Smooth muscle cell (in vitro differentiated cells): ENCODE results near the gene CMTR1. TPM values are rescaled to one million over a fixed set of nuclear protein-coding genes. Genes with fewer than 3 reads are reported as not detected.
A peak's percentile ranks its signal among the peaks of the same experiment; 100 is the strongest.

Experiments used
- DNase-seq: peaks from one replicate; lab custom pipeline; 2025; ENCODE audit not compliant: unreplicated experiment; lab: John Stamatoyannopoulos, UW
- H2AFZ ChIP-seq: fragments of 200-600 bp; sonication (generic); 2 replicates; pipeline ENCODE4 v1.6.0; 2016; ENCODE audit warnings: antibody characterized with exemption, low read depth, mild to moderate bottlenecking
- H3F3A ChIP-seq: fragments of 200-600 bp; sonication (generic); 2 replicates; pipeline ENCODE4 v1.6.0; 2017; ENCODE audit warnings: antibody characterized with exemption, low read depth
- H3K27ac ChIP-seq: fragments of 200-600 bp; sonication (generic); 2 replicates; pipeline ENCODE4 v1.5.1; 2016; ENCODE audit warnings: low read depth, mild to moderate bottlenecking
- H3K27me3 ChIP-seq: fragments of 200-600 bp; sonication (generic); 2 replicates; pipeline ENCODE4 v1.6.1; 2016; ENCODE audit warnings: low read depth, mild to moderate bottlenecking
- H3K36me3 ChIP-seq: fragments of 200-600 bp; sonication (generic); 2 replicates; pipeline ENCODE4 v1.5.1; 2016; ENCODE audit warnings: low read depth
- H3K4me1 ChIP-seq: fragments of 200-600 bp; sonication (generic); 2 replicates; pipeline ENCODE4 v1.5.1; 2016; ENCODE audit warnings: low read depth
- H3K4me2 ChIP-seq: fragments of 200-600 bp; sonication (generic); 2 replicates; pipeline ENCODE4 v1.6.0; 2016; ENCODE audit warnings: mild to moderate bottlenecking
- H3K4me3 ChIP-seq: fragments of 200-600 bp; sonication (generic); 2 replicates; pipeline ENCODE4 v1.5.1; 2016; ENCODE audit warnings: mild to moderate bottlenecking
- H3K79me2 ChIP-seq: fragments of 200-600 bp; sonication (generic); 2 replicates; pipeline ENCODE4 v1.6.0; 2016; ENCODE audit warnings: low read depth, mild to moderate bottlenecking
- H3K9ac ChIP-seq: fragments of 200-600 bp; sonication (generic); 2 replicates; pipeline ENCODE4 v1.6.0; 2016; ENCODE audit warnings: low read depth
- H3K9me3 ChIP-seq: fragments of 200-600 bp; sonication (generic); replicated peaks from 2 replicates; pipeline ENCODE4 v1.5.1; 2016; ENCODE audit warnings: low read depth
- H4K20me1 ChIP-seq: fragments of 200-600 bp; sonication (generic); 2 replicates; pipeline ENCODE4 v1.6.0; 2016; ENCODE audit warnings: low read depth
- WGBS: methylation state at CpG from one replicate; pipeline ENCODE4 v1.1.7; 2016; ENCODE audit warnings: low lambda C conversion rate; 5-methylcytosine and 5-hydroxymethylcytosine counted together
- polyA plus RNA-seq: library from polyadenylated mRNA; unstranded; fragments of >200 nt; fragmentation: Nextera tagmentation; extraction: Ambion mirVana; gene quantifications from 2 replicates; pipeline ENCODE4 v1.2.1, GENCODE V29; 2016
- total RNA-seq: library from RNA; depleted of rRNA; stranded (reverse); fragments of >200 nt; gene quantifications from 2 replicates; pipeline ENCODE4 v1.2.3, GENCODE V29; 2014
- TF ChIP-seq, protein P1 (sequence below): fragments of 200-600 bp; sonication (generic); IDR thresholded peaks from 2 replicates; pipeline ENCODE4 v1.5.1; 2017; ENCODE audit warnings: borderline replicate concordance, mild to moderate bottlenecking, antibody characterized with exemption; ENCODE audit not compliant: insufficient read depth, poor library complexity, severe bottlenecking

The CMTR1 gene
- total and polyA plus RNA-seq, 2 experiments from 2014 or later = 19.3 to 20.0 TPM

DNA sequence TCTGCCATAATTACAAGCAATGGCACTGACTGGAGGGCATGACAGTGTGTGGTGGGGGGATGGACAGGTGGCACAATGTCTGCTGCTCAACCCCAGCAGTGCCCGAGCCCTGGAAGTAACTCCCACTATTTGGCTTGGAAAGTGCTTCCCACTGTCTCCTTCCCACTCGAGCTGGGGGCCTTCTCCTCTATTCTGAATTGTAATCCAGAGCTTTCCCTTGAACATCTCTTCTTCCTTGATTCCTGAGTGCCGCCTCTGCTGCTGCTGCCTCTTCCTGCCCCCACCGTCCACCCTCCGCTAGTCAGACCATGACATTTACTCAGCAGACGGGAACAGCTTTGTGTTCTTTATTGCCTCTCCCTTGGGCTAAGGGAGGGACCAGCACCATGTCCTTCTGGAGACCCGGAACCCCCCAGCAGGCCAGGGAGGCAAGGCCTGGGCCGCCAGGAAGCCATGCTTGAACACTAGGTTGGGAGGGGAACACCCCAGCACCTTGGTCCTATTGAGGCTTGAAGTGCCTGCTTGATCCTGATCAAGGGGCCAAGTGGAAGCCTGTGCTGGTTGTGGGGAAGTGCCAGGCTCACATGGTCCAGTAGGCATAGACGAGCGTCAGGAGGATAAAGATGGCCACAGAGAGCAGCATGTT, 49.7 kb downstream of the CMTR1 start:
- Histone ChIP-seq H3K27me3 (no peaks in the 10 kb centered on the region), H3K27ac (no peak overlapping the region), H3F3A (no peaks in the 10 kb centered on the region), H3K4me1 (peaks cover 12% of the 10 kb centered on the region), H3K4me2 (no peak overlapping the region), H2AFZ (no peak overlapping the region), H3K9ac (no peak overlapping the region), H3K79me2 (no peaks in the 10 kb centered on the region), H3K9me3 (no peaks in the 10 kb centered on the region), H3K36me3 (no peaks in the 10 kb centered on the region), H4K20me1 (peaks cover 28% of the 10 kb centered on the region), H3K4me3 (no peak overlapping the region)
- WGBS = 94% methylated on average over 10 of the region's 10 CpGs
- no peak for DNase-seq
- TF ChIP-seq, protein P1, sequence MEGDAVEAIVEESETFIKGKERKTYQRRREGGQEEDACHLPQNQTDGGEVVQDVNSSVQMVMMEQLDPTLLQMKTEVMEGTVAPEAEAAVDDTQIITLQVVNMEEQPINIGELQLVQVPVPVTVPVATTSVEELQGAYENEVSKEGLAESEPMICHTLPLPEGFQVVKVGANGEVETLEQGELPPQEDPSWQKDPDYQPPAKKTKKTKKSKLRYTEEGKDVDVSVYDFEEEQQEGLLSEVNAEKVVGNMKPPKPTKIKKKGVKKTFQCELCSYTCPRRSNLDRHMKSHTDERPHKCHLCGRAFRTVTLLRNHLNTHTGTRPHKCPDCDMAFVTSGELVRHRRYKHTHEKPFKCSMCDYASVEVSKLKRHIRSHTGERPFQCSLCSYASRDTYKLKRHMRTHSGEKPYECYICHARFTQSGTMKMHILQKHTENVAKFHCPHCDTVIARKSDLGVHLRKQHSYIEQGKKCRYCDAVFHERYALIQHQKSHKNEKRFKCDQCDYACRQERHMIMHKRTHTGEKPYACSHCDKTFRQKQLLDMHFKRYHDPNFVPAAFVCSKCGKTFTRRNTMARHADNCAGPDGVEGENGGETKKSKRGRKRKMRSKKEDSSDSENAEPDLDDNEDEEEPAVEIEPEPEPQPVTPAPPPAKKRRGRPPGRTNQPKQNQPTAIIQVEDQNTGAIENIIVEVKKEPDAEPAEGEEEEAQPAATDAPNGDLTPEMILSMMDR = no peak

DNA sequence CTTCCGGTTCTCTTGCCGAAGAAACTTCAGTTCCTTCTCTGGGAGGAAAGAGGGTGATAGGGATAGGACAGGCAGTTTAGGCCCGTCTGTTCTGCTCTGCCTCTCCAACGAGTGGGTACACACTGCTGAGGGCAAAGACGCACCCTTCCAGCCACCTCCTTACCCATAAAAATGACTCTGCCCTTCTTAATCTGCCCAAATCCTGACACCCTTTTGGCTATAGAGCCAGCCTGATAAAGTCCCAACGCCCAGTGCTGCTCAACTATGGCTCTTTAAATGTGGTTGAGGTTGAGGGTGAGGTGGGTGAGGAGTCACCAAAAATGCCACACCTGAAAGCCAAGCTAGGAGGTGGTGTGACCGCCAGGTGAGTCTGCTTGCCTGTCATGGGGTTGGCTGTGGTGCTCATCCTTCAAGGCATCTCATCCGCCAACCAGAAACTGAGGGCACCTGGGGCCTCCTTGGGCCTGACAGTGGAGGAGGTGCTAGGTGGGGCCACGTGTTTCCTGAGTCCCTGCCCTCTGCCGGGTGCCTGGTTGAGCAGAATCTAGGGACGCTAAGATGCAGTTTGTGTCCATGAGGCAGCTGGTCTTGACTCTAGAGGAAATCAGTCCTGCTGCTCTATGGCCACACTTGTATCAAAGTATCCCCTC, 50.4 kb downstream of the CMTR1 start:
- Histone ChIP-seq H3K27me3 (no peaks in the 10 kb centered on the region), H3K27ac (no peak overlapping the region), H3K79me2 (no peaks in the 10 kb centered on the region), H3K9ac (no peak overlapping the region), H4K20me1 (peaks cover 34% of the 10 kb centered on the region), H3K4me3 (no peak overlapping the region), H3K36me3 (no peaks in the 10 kb centered on the region), H3K4me1 (peaks cover 12% of the 10 kb centered on the region), H3K4me2 (no peak overlapping the region), H3K9me3 (no peaks in the 10 kb centered on the region), H3F3A (no peaks in the 10 kb centered on the region), H2AFZ (no peak overlapping the region)
- no peak for DNase-seq
- TF ChIP-seq, protein P1 = no peak
- 93% methylated on average over 11 of the region's 11 CpGs for WGBS

DNA sequence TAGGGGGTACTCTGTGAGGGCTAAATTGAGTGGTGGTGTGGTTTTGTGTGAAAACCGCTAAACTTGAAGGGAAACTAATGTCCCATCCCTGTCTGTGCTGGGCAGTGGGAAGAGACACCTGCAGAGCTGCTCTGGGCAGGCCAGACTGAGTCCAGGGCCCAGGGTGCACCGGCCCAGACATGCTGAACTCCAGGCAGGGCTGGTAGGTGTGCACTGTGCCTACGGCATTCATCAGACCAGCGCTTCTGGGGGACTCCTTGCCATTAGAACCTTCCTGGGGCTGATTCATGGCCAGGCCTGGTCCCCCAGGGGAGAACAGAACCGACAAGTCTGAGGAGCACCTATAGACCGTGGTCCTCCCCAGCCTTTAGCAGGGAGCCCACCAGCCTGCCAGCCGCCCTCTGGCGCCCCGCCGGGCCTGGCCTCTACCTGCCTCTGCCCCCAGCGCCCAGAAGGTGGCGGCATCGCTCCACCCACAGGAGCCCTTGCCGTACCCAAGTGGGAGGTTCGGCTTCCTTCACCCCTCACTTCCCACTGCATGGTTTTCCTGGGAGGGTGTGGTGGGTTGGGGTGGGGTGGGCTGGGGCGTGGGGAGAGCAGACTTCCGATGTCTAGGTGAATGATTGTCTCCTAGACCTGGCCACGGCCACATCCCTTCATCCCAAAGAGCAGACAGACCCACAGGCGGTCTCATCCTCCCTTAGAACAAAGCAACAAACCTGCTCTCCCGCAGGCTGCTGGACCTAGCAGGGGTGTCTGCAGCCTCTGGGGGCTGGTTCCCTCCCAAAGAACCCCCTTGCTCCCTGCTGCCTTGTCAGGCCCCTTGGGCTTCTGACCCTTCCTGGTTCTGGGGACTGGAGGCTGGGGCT, 51.1 kb downstream of the CMTR1 start:
- Histone ChIP-seq H3K4me2 (no peak overlapping the region), H3K79me2 (no peaks in the 10 kb centered on the region), H3K36me3 (no peaks in the 10 kb centered on the region), H3K9me3 (no peaks in the 10 kb centered on the region), H3K27me3 (no peaks in the 10 kb centered on the region), H3K9ac (no peak overlapping the region), H4K20me1 (peaks cover 36% of the 10 kb centered on the region), H3F3A (no peaks in the 10 kb centered on the region), H3K4me3 (no peak overlapping the region), H3K27ac (no peak overlapping the region), H3K4me1 (peaks cover 12% of the 10 kb centered on the region), H2AFZ (no peak overlapping the region)
- 55% methylated on average over 17 of the region's 20 CpGs for WGBS
- TF ChIP-seq, protein P1 = peak; percentile 77
- DNase-seq = no peak
